ENCODE results near the gene DHRSX. TPM values are rescaled to one million over a fixed set of nuclear protein-coding genes. Genes with fewer than 3 reads are reported as not detected.
A peak's percentile ranks its signal among the peaks of the same experiment; 100 is the strongest.

The DHRSX gene
- total and polyA plus RNA-seq, 2 of the 8 experiments (the other 6 are each of a cell fraction or from before 2014, with no cell fraction given) = 35.1 to 43.4 TPM

- TF ChIP-seq, protein P1, sequence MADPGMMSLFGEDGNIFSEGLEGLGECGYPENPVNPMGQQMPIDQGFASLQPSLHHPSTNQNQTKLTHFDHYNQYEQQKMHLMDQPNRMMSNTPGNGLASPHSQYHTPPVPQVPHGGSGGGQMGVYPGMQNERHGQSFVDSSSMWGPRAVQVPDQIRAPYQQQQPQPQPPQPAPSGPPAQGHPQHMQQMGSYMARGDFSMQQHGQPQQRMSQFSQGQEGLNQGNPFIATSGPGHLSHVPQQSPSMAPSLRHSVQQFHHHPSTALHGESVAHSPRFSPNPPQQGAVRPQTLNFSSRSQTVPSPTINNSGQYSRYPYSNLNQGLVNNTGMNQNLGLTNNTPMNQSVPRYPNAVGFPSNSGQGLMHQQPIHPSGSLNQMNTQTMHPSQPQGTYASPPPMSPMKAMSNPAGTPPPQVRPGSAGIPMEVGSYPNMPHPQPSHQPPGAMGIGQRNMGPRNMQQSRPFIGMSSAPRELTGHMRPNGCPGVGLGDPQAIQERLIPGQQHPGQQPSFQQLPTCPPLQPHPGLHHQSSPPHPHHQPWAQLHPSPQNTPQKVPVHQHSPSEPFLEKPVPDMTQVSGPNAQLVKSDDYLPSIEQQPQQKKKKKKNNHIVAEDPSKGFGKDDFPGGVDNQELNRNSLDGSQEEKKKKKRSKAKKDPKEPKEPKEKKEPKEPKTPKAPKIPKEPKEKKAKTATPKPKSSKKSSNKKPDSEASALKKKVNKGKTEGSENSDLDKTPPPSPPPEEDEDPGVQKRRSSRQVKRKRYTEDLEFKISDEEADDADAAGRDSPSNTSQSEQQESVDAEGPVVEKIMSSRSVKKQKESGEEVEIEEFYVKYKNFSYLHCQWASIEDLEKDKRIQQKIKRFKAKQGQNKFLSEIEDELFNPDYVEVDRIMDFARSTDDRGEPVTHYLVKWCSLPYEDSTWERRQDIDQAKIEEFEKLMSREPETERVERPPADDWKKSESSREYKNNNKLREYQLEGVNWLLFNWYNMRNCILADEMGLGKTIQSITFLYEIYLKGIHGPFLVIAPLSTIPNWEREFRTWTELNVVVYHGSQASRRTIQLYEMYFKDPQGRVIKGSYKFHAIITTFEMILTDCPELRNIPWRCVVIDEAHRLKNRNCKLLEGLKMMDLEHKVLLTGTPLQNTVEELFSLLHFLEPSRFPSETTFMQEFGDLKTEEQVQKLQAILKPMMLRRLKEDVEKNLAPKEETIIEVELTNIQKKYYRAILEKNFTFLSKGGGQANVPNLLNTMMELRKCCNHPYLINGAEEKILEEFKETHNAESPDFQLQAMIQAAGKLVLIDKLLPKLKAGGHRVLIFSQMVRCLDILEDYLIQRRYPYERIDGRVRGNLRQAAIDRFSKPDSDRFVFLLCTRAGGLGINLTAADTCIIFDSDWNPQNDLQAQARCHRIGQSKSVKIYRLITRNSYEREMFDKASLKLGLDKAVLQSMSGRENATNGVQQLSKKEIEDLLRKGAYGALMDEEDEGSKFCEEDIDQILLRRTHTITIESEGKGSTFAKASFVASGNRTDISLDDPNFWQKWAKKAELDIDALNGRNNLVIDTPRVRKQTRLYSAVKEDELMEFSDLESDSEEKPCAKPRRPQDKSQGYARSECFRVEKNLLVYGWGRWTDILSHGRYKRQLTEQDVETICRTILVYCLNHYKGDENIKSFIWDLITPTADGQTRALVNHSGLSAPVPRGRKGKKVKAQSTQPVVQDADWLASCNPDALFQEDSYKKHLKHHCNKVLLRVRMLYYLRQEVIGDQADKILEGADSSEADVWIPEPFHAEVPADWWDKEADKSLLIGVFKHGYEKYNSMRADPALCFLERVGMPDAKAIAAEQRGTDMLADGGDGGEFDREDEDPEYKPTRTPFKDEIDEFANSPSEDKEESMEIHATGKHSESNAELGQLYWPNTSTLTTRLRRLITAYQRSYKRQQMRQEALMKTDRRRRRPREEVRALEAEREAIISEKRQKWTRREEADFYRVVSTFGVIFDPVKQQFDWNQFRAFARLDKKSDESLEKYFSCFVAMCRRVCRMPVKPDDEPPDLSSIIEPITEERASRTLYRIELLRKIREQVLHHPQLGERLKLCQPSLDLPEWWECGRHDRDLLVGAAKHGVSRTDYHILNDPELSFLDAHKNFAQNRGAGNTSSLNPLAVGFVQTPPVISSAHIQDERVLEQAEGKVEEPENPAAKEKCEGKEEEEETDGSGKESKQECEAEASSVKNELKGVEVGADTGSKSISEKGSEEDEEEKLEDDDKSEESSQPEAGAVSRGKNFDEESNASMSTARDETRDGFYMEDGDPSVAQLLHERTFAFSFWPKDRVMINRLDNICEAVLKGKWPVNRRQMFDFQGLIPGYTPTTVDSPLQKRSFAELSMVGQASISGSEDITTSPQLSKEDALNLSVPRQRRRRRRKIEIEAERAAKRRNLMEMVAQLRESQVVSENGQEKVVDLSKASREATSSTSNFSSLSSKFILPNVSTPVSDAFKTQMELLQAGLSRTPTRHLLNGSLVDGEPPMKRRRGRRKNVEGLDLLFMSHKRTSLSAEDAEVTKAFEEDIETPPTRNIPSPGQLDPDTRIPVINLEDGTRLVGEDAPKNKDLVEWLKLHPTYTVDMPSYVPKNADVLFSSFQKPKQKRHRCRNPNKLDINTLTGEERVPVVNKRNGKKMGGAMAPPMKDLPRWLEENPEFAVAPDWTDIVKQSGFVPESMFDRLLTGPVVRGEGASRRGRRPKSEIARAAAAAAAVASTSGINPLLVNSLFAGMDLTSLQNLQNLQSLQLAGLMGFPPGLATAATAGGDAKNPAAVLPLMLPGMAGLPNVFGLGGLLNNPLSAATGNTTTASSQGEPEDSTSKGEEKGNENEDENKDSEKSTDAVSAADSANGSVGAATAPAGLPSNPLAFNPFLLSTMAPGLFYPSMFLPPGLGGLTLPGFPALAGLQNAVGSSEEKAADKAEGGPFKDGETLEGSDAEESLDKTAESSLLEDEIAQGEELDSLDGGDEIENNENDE (IDR thresholded peaks at IDR 0.05; ENCODE audit: insufficient replicate concordance, low read length) = no peak
- TF ChIP-seq EGR1 (IDR thresholded peaks at IDR 0.05; ENCODE audit: borderline replicate concordance, low read depth, low read length) = no peak
- 0 out of 2 replicates have a peak, but pooled peaks have one; percentile 29 for TF ChIP-seq YY1 (IDR thresholded peaks at IDR 0.05; ENCODE audit: low read depth, low read length)
Measured at GRCh38 chrX:2549876-2550275, 49.1 kb upstream of the DHRSX start (continued).
